GM21717 (cell line): ENCODE data around the gene CROCC2.

ENCODE experiments used
- ATAC-seq: cut with Tn5 transposase; IDR thresholded peaks from one replicate; pipeline ENCODE4 v1.9.1; 2021; ENCODE audit warnings: mild to moderate bottlenecking, moderate library complexity; ENCODE audit not compliant: unreplicated experiment

The CROCC2 gene

DNA sequence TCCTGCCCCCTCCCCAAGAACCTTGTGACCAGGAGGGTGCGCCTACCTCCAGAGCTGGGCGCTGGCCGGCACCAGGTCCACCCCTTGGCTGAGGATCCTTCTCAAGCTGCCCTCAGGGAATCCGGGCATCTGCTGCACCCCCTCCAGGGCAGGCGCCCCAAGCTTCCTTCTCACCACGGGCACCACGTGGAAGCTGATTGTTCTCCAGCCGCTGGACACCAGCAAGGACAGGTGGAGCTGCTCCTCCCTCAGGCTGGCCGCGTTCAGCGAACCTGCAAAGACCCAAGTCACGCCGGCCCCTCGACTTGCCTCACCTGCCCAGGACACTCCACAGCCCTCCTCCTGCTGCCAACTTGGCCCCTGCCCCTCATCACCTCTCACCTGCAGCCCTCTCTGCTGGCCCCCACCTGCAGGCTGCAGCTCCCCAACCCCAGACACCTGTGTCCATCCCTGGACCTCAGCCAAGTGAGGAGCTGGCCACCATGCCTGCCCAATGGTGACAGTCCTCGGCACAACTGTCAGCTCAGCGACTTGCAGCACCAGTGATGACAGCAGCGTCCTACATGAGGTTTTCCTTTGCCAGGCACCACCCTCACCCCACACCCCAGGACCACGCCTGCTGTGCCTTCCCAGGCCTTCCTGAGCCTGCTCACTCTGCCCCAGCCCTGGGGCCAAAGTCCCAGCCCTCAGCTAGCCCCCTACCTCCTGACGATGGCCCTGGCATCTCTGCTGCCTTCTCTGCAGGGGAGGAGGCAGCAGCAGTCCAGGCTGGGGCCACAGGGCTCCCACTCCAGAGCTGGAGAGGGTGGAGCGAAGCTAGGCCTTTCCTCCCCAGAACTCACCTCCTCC, 14.4 kb upstream of the CROCC2 start:
- no peak for ATAC-seq

DNA sequence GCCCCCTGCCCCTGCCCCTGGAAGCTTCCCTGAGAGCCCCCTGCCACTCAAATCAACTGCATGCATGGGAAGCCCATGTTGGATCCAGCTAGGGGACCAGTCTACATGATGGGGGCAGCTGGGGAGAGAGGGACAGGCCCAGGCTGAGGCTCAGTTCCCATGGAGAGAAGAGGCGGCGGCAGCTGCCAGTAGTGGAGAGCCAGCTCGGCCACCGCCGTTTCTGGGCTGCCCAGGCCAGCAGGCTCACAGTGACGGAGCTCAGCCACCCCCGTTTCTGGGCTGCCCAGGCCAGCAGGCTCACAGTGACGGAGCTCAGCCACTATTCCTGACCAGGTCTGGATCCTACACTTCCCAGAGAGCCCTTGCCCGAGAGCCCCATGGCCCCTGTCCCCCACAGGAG, 13.8 kb upstream of the CROCC2 start:
- ATAC-seq = no peak

DNA sequence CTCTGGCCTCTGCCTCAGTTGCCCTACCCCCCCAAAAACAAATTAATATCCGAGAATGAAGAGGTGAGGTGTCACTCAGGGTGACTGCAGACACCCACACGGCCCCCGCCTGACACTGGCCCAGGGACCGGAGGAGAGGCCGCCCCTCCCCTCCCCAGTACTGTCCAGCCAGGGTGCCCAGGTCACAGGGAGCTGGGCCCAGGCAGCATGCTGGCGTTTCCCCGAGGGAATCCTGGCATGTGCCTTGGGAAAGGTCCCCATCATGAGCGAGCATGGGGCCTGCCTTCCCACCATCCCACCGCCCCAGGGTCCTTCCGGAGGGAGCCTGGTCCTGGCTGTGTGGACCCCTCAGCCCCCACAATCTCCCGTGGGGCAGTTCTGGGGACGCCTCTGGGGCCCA, 13.2 kb upstream of the CROCC2 start:
- no peak for ATAC-seq

DNA sequence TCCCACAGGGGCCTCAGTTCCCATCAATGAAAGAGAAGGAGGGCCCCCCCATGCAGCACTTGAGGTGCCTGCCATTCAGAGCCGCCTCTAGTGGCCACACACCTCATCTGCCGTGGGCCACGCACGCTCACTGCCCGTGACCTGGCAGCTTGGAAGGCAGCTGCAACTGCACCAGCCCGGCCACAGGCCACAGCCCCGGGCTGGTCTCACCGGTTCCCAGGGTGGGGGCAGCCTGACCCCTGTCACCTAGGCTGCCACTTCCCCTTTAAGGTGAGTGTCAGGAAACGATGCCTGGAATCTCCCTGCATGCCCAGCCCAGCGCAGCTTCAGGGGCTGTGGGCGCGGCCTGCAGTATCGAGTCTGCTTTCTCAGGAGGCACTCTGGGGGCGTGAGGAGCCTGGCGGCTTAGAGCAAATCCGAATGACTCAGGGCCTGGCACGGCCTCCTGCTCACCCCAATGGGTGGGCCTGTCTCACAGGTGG, 12.7 kb upstream of the CROCC2 start:
- ATAC-seq = no peak

DNA sequence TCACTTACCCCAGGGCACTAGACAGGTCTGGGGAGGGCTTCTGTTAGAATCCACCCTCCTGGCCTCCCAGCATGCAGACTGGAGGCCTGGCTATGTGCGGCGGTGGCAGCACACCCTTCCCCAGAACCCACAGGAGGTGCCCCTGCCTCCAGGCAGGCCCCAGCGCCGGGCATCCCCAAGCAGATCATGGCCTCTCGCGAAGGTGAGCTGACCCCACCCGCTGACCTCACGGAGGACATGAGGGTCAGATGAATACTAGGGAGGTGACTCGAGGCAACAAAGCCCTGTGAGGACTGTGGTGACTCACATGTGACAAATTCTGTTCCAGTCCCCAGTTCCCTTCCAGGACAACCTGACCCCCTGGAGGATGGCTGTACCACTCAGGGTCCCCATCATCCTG, 12.1 kb upstream of the CROCC2 start:
- ATAC-seq = no peak

DNA sequence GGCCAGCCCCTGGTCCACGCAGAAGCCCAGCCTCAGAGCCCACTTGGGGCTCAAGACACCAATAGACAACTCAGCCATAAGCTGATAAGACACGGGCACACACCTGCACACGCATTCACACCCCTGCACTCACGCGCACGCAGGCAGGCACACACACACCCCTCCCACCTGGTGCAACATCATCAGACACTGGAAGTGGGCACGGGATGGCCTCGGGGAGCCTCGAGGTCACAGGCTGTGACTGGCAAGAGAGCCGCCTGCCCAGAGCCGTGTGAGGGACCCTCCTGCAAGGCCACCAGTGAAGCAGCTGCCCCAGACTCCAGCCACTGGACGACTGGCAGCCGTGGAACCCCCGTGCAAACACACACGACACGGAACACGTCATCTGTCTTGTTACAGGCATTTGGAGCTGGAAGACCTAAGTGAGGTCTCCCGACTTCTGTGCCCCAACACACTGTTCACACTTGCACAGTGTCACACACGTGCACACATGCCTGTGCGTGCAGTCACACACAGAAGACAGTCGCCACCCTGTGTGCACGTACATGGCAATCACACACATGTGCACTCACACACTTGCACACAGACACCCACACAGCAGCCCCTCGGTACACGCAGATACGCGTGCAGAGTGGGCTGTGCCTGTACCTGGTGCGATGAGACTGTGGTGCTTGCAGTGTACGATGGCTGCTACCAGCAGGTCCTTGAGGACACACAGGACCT, 11.1 kb upstream of the CROCC2 start:
- no peak for ATAC-seq

DNA sequence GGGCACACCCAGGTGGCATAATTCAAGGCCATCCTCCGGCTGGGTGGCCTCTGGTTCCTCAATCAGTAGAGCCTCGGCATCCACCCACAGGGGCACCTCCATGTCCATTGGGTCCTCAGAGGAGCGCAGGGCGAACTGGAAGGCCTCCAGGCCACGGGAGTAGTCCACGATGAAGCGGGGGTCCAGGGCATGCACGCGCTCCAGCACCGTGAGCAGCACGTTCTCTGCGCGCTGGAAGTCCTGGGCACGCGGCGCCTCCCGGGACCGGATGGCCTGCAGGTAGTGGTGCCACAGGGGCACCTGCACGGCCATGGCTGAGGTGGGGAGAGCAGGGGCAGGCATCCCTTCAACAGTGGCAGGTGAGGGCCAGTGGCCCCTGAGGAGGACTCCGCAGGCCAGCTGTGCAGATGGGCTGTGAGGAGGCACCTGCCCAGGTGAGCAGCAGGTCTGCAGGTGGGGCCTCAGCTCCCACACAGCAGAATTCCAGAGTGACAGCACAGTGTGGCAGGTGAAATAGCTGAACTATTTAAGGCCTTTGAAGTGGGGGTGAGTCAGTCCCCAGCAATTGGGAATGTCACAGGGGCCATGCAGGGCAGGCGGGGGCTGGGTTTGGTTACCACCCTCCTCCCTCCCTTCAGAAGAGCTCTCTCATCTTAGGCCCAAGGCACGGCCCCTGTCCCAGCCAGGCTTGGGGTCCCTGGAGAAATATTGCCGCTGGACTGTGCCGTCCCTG, 10.3 kb upstream of the CROCC2 start, which contains the start of gene MAB21L4:
TSS of gene MAB21L4 (minus strand) at position 501 of the 733 bp plus-strand sequence. CDS start at position 342, 159 bp downstream.
- ATAC-seq = no peak

DNA sequence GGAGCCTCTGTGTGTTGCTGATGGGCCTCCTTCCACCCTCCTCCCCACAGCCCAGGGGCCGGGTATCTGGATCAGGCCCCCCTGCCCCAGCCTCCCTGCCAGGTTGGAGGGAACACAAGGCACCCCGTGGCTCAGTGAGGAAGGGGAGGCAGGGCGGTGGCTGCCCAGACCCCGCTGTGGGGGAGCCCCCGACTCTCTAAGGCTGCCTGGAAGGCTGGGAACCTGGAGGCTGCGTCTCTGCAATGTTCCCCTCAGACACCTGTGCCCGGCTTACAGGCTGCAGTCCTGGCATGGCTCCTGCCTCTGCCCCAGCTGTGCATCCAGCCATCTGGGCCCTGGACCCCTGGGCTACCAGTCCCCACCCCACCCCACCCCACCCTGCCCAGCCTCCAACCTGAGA, 9.7 kb upstream of the CROCC2 start:
- ATAC-seq = no peak

DNA sequence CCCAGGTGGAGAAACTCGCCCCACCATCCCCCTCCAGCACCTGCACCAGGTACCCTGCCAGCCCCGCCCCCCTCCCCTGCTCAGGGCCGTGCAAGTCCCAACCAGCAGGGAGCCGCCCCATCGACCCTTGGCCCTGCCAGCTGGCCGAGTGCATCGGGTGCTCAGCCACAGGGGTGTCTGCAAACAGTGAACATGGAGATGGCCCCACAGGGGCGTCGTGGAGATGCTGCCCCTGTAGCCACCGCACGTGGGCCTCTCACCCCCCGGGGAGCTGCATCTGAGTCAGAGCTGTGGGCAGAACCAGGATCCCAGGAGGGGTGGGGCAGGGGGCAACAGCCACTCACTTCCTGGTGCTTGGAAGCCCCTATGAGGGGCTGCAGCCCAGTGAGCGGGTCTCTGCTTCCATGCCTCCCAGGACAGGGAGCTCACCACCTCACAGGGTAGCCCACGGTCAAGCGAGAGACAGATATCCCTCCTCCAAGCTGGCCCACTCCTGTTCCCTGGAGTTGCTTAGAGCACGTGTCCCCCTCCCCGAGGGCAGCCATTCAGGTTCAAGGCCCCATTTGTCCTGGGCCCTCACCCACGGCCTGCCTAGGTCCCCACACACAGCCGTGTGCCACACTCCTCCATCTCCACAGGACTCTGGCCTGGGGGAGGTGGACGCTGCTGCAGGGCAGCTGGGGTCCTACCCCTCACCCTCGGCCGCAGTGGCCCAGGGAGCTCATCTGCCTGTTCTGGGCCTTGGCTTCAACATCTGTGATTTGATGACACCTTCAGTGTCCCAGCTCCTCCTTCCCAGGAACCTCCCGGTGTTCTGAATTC, 9.1 kb upstream of the CROCC2 start:
- no peak for ATAC-seq

DNA sequence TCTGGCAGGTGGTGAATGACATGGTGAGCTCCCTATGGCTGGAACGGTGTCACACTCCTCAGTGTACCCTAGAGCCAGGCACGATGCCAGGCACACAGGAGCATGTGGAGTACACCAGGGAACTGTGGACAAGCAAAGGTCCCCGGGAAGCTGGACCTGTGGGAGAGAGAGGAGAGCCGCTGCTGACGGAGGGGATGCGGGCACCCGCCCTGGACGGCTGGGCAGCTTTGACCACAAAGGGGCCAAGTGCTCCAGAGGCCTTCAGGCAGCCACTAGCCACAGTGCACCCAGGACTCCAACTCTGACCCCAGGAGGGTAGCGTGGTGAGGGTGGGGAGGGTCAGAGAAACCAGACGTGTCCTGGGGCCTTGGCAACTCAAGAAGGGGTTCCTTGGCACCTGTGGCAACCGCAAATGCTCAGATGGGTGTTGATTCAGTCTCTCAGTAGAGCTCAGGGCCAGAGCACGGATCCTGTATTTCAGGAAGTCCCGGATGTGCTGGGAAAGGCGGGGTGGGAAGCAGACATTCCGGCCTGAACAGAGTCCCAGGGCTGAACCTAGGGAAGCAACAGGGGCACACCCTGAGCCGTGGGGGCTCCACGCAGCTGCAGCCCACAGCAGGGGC, 7.9 kb upstream of the CROCC2 start:
- no peak for ATAC-seq

DNA sequence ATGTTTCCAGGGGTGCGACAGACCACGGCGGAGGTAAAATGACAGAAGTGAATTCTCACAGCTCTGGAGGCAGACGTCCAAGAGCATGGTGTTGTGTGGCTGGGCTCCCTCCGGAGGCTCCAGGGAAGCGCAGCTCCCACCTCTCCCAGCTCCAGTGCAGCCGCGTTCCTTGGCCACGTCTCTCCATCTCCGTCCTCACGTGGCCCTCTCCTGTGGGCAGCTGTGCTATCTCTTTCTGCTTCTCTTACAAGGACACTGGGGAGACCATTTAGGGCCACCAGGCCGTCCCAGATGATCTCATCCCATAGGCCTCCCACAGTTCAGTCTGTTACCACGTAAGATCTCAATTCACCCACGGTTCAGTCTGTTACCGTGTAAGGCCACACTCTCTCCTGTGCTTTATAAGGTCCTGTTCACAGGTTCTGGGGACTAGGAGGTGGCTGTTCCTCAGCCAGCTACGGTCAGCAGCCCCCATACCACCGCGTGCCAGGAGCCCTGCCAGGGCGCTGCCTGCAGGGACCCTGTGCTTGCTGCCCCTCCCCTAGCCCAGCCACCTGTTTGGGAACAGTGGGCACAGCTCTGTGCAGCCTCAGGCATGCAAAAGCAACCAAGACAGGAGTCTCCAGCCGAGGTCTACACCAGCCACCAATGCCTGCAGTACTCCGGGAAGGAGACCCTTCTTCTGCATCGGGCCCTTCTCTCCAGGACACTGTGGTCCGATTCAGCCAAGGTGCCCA, 7.2 kb upstream of the CROCC2 start:
- no peak for ATAC-seq

DNA sequence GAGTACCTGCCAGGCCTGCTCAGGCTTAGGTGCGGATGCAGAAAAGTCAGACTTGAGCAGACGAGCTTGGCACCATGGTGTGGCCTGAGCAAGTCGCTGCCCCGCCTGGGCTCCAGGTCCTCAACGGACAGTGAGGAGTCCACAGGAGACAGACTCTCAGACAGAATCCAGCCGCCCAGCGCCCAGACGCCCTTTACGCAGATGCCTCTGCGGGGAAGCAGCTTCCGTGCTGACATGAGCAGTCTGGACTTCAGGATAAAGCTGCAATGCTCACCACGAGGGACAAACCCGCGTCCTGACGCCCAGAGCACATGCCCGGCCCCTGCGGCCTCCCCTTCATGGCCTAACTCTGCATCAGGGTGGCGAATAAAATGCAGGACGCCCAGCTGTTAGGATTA, 6.7 kb upstream of the CROCC2 start:
- ATAC-seq = no peak

DNA sequence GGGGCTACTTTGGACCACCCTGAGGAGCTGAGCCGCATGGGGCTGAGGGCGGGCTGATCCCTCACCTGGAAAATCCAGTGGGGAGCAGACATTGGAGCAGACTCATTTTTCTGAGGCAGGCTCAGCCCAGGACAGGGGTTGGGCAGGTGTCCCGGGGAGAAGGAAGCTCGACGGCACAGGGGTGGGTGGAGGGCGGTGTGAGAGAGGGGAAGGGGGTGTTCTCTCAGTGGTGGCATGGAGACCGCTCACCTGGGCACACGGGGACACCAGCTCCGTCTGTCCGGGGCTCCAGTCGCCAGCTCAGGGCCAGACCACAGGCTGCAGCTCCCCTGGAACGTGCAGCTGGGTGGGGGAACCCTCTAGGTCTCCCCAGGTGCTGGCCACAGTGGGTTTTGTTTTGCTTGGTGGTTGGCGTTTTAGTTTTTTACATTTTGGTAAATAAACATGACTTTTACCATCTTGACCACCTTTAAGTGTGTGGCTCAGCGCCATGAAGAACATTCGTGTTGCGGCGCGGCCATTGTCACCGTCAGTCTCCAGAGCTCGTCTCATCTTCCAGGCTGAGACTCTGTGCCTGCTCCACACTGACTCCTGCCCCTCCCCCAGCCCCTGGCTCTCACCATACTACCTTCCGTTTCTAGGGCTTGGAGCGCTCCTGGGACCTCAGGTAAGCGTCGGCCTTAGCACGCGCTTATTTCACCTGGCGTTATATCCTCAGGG, 5.8 kb upstream of the CROCC2 start:
- ATAC-seq = no peak

DNA sequence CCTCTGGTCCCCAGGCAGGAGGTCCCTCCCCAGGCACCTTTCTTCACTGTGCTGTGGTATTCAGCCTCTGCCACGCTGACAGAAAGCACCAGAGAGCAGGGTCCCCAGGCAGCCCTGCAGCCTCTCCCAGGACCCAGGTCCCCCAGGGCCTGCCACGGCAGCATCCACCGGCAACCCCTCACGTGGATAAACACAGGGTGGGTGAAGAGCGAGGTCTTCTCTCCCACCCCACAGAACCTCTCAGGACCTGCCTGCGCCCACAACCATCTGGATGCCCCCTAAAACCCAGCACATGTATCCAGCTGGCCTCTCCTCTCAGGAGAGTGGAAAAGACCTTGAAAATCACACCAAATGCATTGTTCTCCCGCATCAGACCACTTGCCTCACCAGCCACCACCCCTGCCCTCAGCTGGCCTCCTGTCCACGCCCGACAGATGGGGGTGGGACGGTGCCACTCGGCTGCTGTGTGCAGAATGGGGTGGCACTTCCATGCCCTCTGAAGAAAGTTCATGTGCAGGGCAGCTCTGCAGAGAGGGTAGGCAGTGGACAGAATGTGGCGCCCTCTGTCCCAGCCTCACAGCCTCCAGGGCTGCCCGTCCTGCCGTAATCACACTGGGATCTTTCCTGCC, 4.0 kb upstream of the CROCC2 start:
- no peak for ATAC-seq

DNA sequence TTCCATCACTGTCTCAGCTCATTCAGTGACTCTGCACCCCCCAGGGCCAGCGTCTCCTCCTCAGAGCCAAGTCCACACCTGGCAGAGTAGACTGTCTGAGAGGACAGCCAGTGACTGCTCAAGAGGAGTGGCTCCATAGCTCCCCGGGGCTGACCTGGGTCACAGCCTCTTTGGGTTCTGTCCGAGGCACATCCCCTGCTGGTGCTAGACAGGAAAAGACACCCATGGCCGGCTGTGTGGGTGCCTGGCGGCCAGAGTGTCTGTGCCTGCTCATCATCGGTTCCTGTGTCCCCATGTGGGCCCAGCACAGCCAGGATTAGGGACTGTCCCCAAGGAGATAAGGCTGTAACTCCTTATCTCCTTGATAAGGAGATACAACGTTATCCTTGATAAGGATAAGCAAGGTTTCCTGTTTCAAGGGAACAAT, 3.5 kb upstream of the CROCC2 start:
- ATAC-seq = no peak

DNA sequence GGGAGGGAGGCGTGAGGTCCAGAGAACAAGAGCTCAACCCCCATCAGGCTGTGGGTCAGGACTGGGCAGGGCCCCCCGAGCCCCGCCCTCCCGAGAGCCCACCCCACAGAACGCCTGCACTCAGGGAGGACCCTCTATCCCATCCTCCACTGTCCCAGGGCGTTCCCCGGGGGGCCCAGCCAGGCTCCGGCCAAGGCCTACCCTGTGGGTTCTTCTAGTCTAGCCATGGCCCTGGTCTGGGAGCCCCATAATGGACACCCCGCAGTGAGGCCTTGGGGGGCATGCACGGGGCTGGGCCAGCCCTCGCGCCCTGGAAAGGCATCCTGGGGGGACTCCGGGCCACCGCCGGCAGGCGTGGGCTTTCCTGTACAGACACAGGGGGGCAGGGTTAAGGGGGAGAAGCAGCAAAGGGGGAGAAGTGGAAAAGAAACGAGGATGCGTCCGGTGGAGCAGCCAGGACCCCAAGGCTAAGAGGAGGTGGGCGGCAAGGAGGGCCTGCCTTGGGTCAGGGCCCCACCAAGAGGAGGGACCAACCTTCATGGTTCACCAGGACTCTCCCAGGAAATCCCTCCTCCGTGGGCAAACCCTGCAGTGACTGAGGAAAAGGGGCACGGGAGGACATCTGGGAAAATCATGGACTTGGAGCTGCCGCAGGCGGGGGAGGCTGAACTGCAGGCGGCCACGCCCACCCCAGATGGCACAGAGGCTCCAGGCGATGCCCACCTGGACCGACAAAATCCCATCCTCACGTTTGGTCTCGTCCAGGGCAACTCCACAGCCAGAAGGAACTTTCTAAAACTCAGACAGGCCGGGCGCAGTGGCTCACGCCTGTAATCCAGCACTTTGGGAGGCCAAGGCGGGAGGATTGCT, 2.7 kb upstream of the CROCC2 start:
- ATAC-seq = no peak
